ENCODE measurements around the gene NR6A1. TPM values are rescaled to one million over a fixed set of nuclear protein-coding genes. Genes with fewer than 3 reads are reported as not detected.

NR6A1 gene
- total and polyA plus RNA-seq, 9 donors = 0.41 to 0.93 (median 0.62) TPM

GRCh38 chr9:124562328-124562727 lies 208.8 kb downstream of the NR6A1 start:
- Histone ChIP-seq H3K27me3 (ENCODE audit: control insufficient read depth, insufficient read depth, low read length) (no peaks in the 10 kb centered on the region), H3K36me3 (ENCODE audit: control insufficient read depth, insufficient read depth, low read length) (no peaks in the 10 kb centered on the region), H3K27ac (ENCODE audit: low read length) (no peak overlapping the region), H3K4me1 (ENCODE audit: control insufficient read depth, insufficient read depth, low read length) (no peaks in the 10 kb centered on the region), H3K9me3 (replicated peaks; ENCODE audit: control insufficient read depth, low read depth, low read length) (no peaks in the 10 kb centered on the region), H3K4me3 (ENCODE audit: low read length) (no peak overlapping the region)
- 38% methylated on average over 2 of the region's 6 CpGs for WGBS (ENCODE audit: insufficient coverage)
- DNase-seq = no peak

GRCh38 chr9:124559871-124560270 lies 211.2 kb downstream of the NR6A1 start:
- Histone ChIP-seq H3K4me3 (ENCODE audit: low read length) (no peak overlapping the region), H3K36me3 (ENCODE audit: control insufficient read depth, insufficient read depth, low read length) (no peaks in the 10 kb centered on the region), H3K27me3 (ENCODE audit: control insufficient read depth, insufficient read depth, low read length) (no peaks in the 10 kb centered on the region), H3K4me1 (ENCODE audit: control insufficient read depth, insufficient read depth, low read length) (no peaks in the 10 kb centered on the region), H3K27ac (ENCODE audit: low read length) (no peak overlapping the region), H3K9me3 (replicated peaks; ENCODE audit: control insufficient read depth, low read depth, low read length) (no peaks in the 10 kb centered on the region)
- peak; percentile 32 for DNase-seq
- 11% methylated on average over 1 of the region's 2 CpGs for WGBS (ENCODE audit: insufficient coverage)

GRCh38 chr9:124558777-124559470 lies 212.2 kb downstream of the NR6A1 start:
- H3K27ac ChIP-seq (ENCODE audit: low read length) = no peak overlapping the region
- no peaks in the 10 kb centered on the region for H3K9me3 ChIP-seq (replicated peaks; ENCODE audit: control insufficient read depth, low read depth, low read length)
- H3K4me1 ChIP-seq (ENCODE audit: control insufficient read depth, insufficient read depth, low read length) = no peaks in the 10 kb centered on the region
- H3K4me3 ChIP-seq (ENCODE audit: low read length) = no peak overlapping the region
- no peaks in the 10 kb centered on the region for H3K27me3 ChIP-seq (ENCODE audit: control insufficient read depth, insufficient read depth, low read length)
- WGBS (ENCODE audit: insufficient coverage) = no CpG with 5 or more reads among the region's 4 CpGs
- H3K36me3 ChIP-seq (ENCODE audit: control insufficient read depth, insufficient read depth, low read length) = no peaks in the 10 kb centered on the region
- no peak for DNase-seq

GRCh38 chr9:124557895-124558294 lies 213.2 kb downstream of the NR6A1 start:
- no peaks in the 10 kb centered on the region for H3K4me1 ChIP-seq (ENCODE audit: control insufficient read depth, insufficient read depth, low read length)
- no peak overlapping the region for H3K27ac ChIP-seq (ENCODE audit: low read length)
- no peak for DNase-seq
- no peaks in the 10 kb centered on the region for H3K9me3 ChIP-seq (replicated peaks; ENCODE audit: control insufficient read depth, low read depth, low read length)
- no peak overlapping the region for H3K4me3 ChIP-seq (ENCODE audit: low read length)
- no peaks in the 10 kb centered on the region for H3K27me3 ChIP-seq (ENCODE audit: control insufficient read depth, insufficient read depth, low read length)
- no peaks in the 10 kb centered on the region for H3K36me3 ChIP-seq (ENCODE audit: control insufficient read depth, insufficient read depth, low read length)
- WGBS (ENCODE audit: insufficient coverage) = 82% methylated on average over 2 of the region's 3 CpGs

GRCh38 chr9:124555043-124555442 lies 216.1 kb downstream of the NR6A1 start:
- Histone ChIP-seq H3K27ac (ENCODE audit: low read length) (no peak overlapping the region), H3K4me1 (ENCODE audit: control insufficient read depth, insufficient read depth, low read length) (no peaks in the 10 kb centered on the region), H3K4me3 (ENCODE audit: low read length) (no peak overlapping the region), H3K27me3 (ENCODE audit: control insufficient read depth, insufficient read depth, low read length) (no peaks in the 10 kb centered on the region), H3K9me3 (replicated peaks; ENCODE audit: control insufficient read depth, low read depth, low read length) (no peaks in the 10 kb centered on the region), H3K36me3 (ENCODE audit: control insufficient read depth, insufficient read depth, low read length) (no peaks in the 10 kb centered on the region)
- WGBS (ENCODE audit: insufficient coverage) = no CpG with 5 or more reads among the region's 3 CpGs
- DNase-seq = no peak

- 47% methylated on average over 1 of the region's 3 CpGs for WGBS (ENCODE audit: insufficient coverage)
- DNase-seq = no peak
Observed at GRCh38 chr9:124553738-124554137, 217.4 kb downstream of the NR6A1 start.

GRCh38 chr9:124552273-124552605 lies 218.9 kb downstream of the NR6A1 start:
- WGBS (ENCODE audit: insufficient coverage) = no CpG with 5 or more reads among the region's 2 CpGs
- Histone ChIP-seq H3K4me3 (ENCODE audit: low read length) (no peak overlapping the region), H3K4me1 (ENCODE audit: control insufficient read depth, insufficient read depth, low read length) (no peaks in the 10 kb centered on the region), H3K27ac (ENCODE audit: low read length) (no peak overlapping the region), H3K9me3 (replicated peaks; ENCODE audit: control insufficient read depth, low read depth, low read length) (no peaks in the 10 kb centered on the region), H3K36me3 (ENCODE audit: control insufficient read depth, insufficient read depth, low read length) (no peaks in the 10 kb centered on the region), H3K27me3 (ENCODE audit: control insufficient read depth, insufficient read depth, low read length) (no peaks in the 10 kb centered on the region)
- no peak for DNase-seq

More at GRCh38 chr9:124553738-124554137, 217.4 kb downstream of the NR6A1 start:
- Histone ChIP-seq H3K4me1 (ENCODE audit: control insufficient read depth, insufficient read depth, low read length) (no peaks in the 10 kb centered on the region), H3K4me3 (ENCODE audit: low read length) (no peak overlapping the region), H3K27me3 (ENCODE audit: control insufficient read depth, insufficient read depth, low read length) (no peaks in the 10 kb centered on the region), H3K36me3 (ENCODE audit: control insufficient read depth, insufficient read depth, low read length) (no peaks in the 10 kb centered on the region), H3K9me3 (replicated peaks; ENCODE audit: control insufficient read depth, low read depth, low read length) (no peaks in the 10 kb centered on the region), H3K27ac (ENCODE audit: low read length) (no peak overlapping the region)

- no peaks in the 10 kb centered on the region for H3K36me3 ChIP-seq (ENCODE audit: control insufficient read depth, insufficient read depth, low read length)
- no peaks in the 10 kb centered on the region for H3K4me1 ChIP-seq (ENCODE audit: control insufficient read depth, insufficient read depth, low read length)
- H3K4me3 ChIP-seq (ENCODE audit: low read length) = no peak overlapping the region
- whole genome bisulfite sequencing (ENCODE audit: insufficient coverage) = 0% methylated on average over 1 of the region's 4 CpGs
- DNase-seq = peak; percentile 45
- no peaks in the 10 kb centered on the region for H3K27me3 ChIP-seq (ENCODE audit: control insufficient read depth, insufficient read depth, low read length)
- H3K9me3 ChIP-seq (replicated peaks; ENCODE audit: control insufficient read depth, low read depth, low read length) = no peaks in the 10 kb centered on the region
- H3K27ac ChIP-seq (ENCODE audit: low read length) = no peak overlapping the region
Observed at GRCh38 chr9:124551472-124552272, 219.4 kb downstream of the NR6A1 start.

GRCh38 chr9:124550072-124550471 lies 221.0 kb downstream of the NR6A1 start:
- no peak overlapping the region for H3K4me3 ChIP-seq (ENCODE audit: low read length)
- no peaks in the 10 kb centered on the region for H3K36me3 ChIP-seq (ENCODE audit: control insufficient read depth, insufficient read depth, low read length)
- WGBS (ENCODE audit: insufficient coverage) = 100% methylated on average over 1 of the region's 2 CpGs
- no peak overlapping the region for H3K27ac ChIP-seq (ENCODE audit: low read length)
- no peaks in the 10 kb centered on the region for H3K9me3 ChIP-seq (replicated peaks; ENCODE audit: control insufficient read depth, low read depth, low read length)
- H3K27me3 ChIP-seq (ENCODE audit: control insufficient read depth, insufficient read depth, low read length) = no peaks in the 10 kb centered on the region
- no peaks in the 10 kb centered on the region for H3K4me1 ChIP-seq (ENCODE audit: control insufficient read depth, insufficient read depth, low read length)
- DNase-seq = no peak

- Histone ChIP-seq H3K4me1 (ENCODE audit: control insufficient read depth, insufficient read depth, low read length) (no peaks in the 10 kb centered on the region), H3K9me3 (replicated peaks; ENCODE audit: control insufficient read depth, low read depth, low read length) (no peaks in the 10 kb centered on the region), H3K36me3 (ENCODE audit: control insufficient read depth, insufficient read depth, low read length) (no peaks in the 10 kb centered on the region), H3K27ac (ENCODE audit: low read length) (no peak overlapping the region), H3K27me3 (ENCODE audit: control insufficient read depth, insufficient read depth, low read length) (no peaks in the 10 kb centered on the region), H3K4me3 (ENCODE audit: low read length) (no peak overlapping the region)
- no peak for DNase-seq
- WGBS (ENCODE audit: insufficient coverage) = 86% methylated on average over 1 of the region's 1 CpG
Observed at GRCh38 chr9:124549016-124549415, 222.1 kb downstream of the NR6A1 start.
